SK-N-SH treated with all-trans-retinoic acid at 6 μM for 48 hours (cell line): ENCODE data around the gene NFIA.

Experiments used
- CSDC2 ChIP-seq: fragments of 250-450 bp; sonication (Bioruptor Pico); IDR thresholded peaks from 2 replicates; pipeline ENCODE4 v1.5.0; 2020; ENCODE audit warnings: mild to moderate bottlenecking, moderate library complexity
- POU6F1 ChIP-seq: fragments of 250-450 bp; sonication (Bioruptor Pico); IDR thresholded peaks from 2 replicates; pipeline ENCODE4 v1.8.0; 2021; ENCODE audit warnings: low read depth, mild to moderate bottlenecking, moderate library complexity, borderline replicate concordance
- RARB ChIP-seq: fragments of 250-450 bp; sonication (Bioruptor Pico); IDR thresholded peaks from 2 replicates; pipeline ENCODE4 v1.8.0; 2021; ENCODE audit warnings: mild to moderate bottlenecking, moderate library complexity
- ZFP30 ChIP-seq: fragments of 450-650 bp; formaldehyde crosslinking; IDR thresholded peaks from 2 replicates; pipeline ENCODE4 v1.5.0; 2022; ENCODE audit warnings: mild to moderate bottlenecking, moderate library complexity
- TF ChIP-seq, protein P1 (sequence below): fragments of 250-450 bp; sonication (Bioruptor Pico); IDR thresholded peaks from 2 replicates; pipeline ENCODE4 v1.8.0; 2020; ENCODE audit warnings: mild to moderate bottlenecking, moderate library complexity, borderline replicate concordance

DNA sequence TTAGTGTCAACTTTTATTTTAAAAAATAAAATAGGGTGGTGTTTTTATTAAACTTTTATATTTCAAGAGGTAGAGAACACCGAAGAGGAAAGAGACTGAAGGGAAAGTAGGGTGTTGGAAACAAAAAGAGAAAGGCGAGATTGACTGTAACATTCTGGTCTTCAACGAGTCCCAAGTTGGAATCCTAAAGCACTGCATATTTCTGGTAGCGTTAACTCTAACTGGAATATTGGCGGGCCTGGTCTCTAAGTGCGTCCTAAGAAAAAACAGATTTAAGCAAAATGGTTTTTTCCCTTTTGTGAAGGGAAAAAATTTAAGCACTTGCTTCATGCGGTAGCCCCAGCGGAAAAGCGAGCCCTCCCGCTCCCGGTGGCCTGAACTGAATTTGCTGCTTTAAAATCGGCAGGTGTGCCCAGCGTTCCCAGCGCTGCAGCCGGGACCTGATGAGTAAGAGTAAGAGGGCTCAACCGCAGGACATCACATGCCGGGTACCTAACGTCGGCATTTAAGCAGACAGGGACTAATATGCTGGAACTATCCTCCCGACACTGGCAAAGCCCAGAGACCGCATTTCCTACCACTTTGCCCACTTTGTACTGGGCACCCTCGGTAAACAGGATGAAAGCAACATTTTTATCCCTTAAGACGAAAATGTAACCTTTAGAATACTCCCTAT is 30.5 kb upstream of the NFIA start:
- TF ChIP-seq CSDC2 (CRISPR knock-in tag) (no peak), RARB (CRISPR knock-in tag) (no peak), POU6F1 (no peak), ZFP30 (no peak)
- TF ChIP-seq, protein P1, sequence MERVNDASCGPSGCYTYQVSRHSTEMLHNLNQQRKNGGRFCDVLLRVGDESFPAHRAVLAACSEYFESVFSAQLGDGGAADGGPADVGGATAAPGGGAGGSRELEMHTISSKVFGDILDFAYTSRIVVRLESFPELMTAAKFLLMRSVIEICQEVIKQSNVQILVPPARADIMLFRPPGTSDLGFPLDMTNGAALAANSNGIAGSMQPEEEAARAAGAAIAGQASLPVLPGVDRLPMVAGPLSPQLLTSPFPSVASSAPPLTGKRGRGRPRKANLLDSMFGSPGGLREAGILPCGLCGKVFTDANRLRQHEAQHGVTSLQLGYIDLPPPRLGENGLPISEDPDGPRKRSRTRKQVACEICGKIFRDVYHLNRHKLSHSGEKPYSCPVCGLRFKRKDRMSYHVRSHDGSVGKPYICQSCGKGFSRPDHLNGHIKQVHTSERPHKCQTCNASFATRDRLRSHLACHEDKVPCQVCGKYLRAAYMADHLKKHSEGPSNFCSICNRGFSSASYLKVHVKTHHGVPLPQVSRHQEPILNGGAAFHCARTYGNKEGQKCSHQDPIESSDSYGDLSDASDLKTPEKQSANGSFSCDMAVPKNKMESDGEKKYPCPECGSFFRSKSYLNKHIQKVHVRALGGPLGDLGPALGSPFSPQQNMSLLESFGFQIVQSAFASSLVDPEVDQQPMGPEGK (CRISPR knock-in tag), result no peak
